Esophagus squamous epithelium (tissue), 5 donors: ENCODE measurements around the gene ATXN1. TPM values are rescaled to one million over a fixed set of nuclear protein-coding genes. Genes with fewer than 3 reads are reported as not detected.
A peak's percentile ranks its signal among the peaks of the same experiment; 100 is the strongest.

Experiments
- DNase-seq: peaks from one replicate; lab custom pipeline; 2025; lab: John Stamatoyannopoulos, UW
- H3K27ac ChIP-seq, 4 donors: fragments of 200-600 bp; sonication (generic); one replicate each; pipeline ENCODE4 v1.5.1; 2016 to 2019; ENCODE audit warnings: mild to moderate bottlenecking in 1 of 4
- H3K27me3 ChIP-seq, 4 donors: fragments of 200-600 bp; sonication (generic); 1 replicate in 3 of 4; 2 replicates in 1 of 4; pipeline versions ENCODE4 v1.5.1 to v1.6.0; 2017 to 2021; ENCODE audit warnings: antibody characterized with exemption in 1 of 4
- H3K36me3 ChIP-seq, 3 donors: fragments of 200-600 bp; sonication (generic); one replicate each; pipeline ENCODE4 v1.5.1; 2016 to 2019
- H3K4me1 ChIP-seq, 3 donors: fragments of 200-600 bp; sonication (generic); one replicate each; pipeline ENCODE4 v1.5.1; 2017 to 2019
- H3K4me3 ChIP-seq, 4 donors: fragments of 200-600 bp; sonication (generic); 1 replicate in 3 of 4; 2 replicates in 1 of 4; pipeline ENCODE4 v1.5.1; 2016 to 2019; ENCODE audit warnings: mild to moderate bottlenecking in 2 of 4, moderate library complexity in 1 of 4
- H3K9me3 ChIP-seq, 3 donors: fragments of 200-600 bp; sonication (generic); one replicate each; pipeline ENCODE4 v1.5.1; 2016 to 2019
- POLR2A ChIP-seq, 4 donors: fragments of 450-650 bp; IDR thresholded peaks; one replicate each; pipeline ENCODE4 v1.6.1; 2017; ENCODE audit warnings: antibody characterized with exemption in 4 of 4, mild to moderate bottlenecking in 4 of 4, moderate library complexity in 3 of 4
- WGBS, 2 donors: methylation state at CpG; one replicate each; pipeline ENCODE4 v1.1.5; 2018; 5-methylcytosine and 5-hydroxymethylcytosine counted together
- intact Hi-C: fragments of 100-400 bp; cut with DNase I; formaldehyde crosslinking; loops from one replicate; pipeline ENCODE4 v1.15.0; 2022
- total RNA-seq, 4 donors: library from RNA; depleted of rRNA; stranded (reverse); fragments of >200 nt; gene quantifications; one replicate each; pipeline ENCODE4 v1.1.0, GENCODE V29; 2016
- TF ChIP-seq, protein P1 (sequence below), 6 experiments: fragments of 450-650 bp in 4 of 6; fragments of 200-600 bp in 2 of 6; sonication (generic) in 2 of 6; IDR thresholded peaks; one replicate each; pipeline ENCODE4 v1.5.1; 2016 to 2019; ENCODE audit warnings: antibody characterized with exemption in 6 of 6, mild to moderate bottlenecking in 4 of 6, moderate library complexity in 4 of 6
- donor health status: DM: yes; HTN: yes; CAD: no.

ATXN1 gene
- total RNA-seq, 4 donors from 2014 or later, result 17.5 to 50.5 (median 28.5) TPM

DNA sequence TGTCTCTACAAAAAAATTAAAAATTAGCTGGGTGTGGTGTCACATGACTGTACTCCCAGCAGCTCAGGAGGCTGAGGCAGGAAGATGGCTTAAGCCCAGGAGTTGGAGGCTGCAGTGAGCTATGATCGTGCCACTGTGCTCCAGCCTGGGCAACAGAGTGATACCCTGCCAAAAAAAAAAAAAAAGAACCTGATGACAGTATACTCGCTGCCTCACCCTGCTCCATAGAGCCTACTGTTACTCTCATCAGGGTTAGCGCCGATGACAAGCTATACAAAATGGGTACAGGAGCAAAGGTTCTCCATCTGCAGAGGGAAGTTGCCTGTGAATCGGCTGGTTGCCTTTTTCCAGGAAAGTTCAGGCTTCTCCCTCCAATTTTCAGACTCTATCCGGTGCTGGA is 469.5 kb downstream of the ATXN1 start:
- no peaks in the 10 kb centered on the region for H3K36me3 ChIP-seq

DNA sequence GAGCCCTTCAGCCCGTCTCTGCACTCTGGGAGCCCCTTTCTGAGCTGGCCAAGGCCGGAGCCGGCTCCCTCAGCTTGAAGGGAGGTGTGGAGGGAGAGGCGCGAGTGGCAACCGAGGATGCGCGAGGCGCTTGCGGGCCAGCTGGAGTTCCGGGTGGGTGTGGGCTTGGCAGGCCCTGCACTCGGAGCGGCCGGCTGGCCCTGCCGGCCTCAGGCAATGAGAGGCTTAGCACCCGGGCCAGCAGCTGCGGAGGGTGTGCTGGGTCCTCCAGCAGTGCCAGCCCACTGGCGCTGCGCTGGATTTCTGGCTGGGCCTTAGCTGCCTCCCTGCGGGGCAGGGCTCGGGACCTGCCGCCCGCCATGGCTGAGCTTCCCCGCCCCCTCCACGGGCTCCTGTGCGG is 473.1 kb downstream of the ATXN1 start:
- H3K9me3 ChIP-seq, result no peaks in the 10 kb centered on the region
- TF ChIP-seq, protein P1, sequence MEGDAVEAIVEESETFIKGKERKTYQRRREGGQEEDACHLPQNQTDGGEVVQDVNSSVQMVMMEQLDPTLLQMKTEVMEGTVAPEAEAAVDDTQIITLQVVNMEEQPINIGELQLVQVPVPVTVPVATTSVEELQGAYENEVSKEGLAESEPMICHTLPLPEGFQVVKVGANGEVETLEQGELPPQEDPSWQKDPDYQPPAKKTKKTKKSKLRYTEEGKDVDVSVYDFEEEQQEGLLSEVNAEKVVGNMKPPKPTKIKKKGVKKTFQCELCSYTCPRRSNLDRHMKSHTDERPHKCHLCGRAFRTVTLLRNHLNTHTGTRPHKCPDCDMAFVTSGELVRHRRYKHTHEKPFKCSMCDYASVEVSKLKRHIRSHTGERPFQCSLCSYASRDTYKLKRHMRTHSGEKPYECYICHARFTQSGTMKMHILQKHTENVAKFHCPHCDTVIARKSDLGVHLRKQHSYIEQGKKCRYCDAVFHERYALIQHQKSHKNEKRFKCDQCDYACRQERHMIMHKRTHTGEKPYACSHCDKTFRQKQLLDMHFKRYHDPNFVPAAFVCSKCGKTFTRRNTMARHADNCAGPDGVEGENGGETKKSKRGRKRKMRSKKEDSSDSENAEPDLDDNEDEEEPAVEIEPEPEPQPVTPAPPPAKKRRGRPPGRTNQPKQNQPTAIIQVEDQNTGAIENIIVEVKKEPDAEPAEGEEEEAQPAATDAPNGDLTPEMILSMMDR (IDR thresholded peaks at IDR 0.05), result no peak
- TF ChIP-seq POLR2A (IDR thresholded peaks at IDR 0.05), result no peak
- no peaks in the 10 kb centered on the region for H3K36me3 ChIP-seq
- WGBS, 2 donors, result 100% methylated on average over 1 of the region's 26 CpGs; no CpG with 5 or more reads in 1 of the 2 donors
- intact Hi-C loops, result no loop called here
- peaks cover 0 to 9% (median 0%) of the 10 kb centered on the region in 3 donors for H3K4me1 ChIP-seq
- H3K4me3 ChIP-seq, result no peak overlapping the region
- DNase-seq, result no peak
- H3K27me3 ChIP-seq, result no peaks in the 10 kb centered on the region
- no peak overlapping the region for H3K27ac ChIP-seq

More for the DNA sequence above, 469.5 kb downstream of the ATXN1 start:
- Histone ChIP-seq H3K4me3 (no peak overlapping the region), H3K9me3 (no peaks in the 10 kb centered on the region), H3K27me3 (no peaks in the 10 kb centered on the region), H3K4me1 (peaks cover 0 to 11% (median 0%) of the 10 kb centered on the region in 3 donors), H3K27ac (no peak overlapping the region)
- WGBS, 2 donors, result 73 to 91% methylated on average over 5 to 6 of the region's 6 CpGs
- TF ChIP-seq, protein P1 (IDR thresholded peaks at IDR 0.05), result no peak
- intact Hi-C loops, result no loop called here
- no peak for DNase-seq

DNA sequence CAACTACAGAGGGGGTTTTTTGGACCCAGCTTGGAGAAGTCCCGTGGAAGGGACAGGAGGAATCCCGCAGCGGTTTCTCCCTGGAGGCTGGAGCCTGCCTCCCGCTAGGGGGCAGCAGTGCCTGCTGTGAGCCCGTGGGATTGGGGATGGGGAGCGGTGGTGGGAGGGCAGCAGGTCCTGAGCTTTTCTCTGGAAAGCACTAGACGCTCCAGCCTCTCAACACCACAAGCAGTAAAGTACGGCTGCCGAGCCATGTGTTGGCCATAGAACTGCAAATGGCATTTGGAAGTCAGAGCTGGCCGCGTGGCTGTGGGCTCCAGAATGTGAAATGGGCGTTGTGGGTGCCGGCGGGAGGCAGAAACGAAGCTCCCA is 475.1 kb downstream of the ATXN1 start:
- 58 to 62% methylated on average over 15 of the region's 15 CpGs for WGBS, 2 donors
- H3K27me3 ChIP-seq, result no peaks in the 10 kb centered on the region
- no peaks in the 10 kb centered on the region for H3K36me3 ChIP-seq
- no peaks in the 10 kb centered on the region for H3K9me3 ChIP-seq
- no peak overlapping the region for H3K27ac ChIP-seq
- no peak for TF ChIP-seq POLR2A (IDR thresholded peaks at IDR 0.05)
- TF ChIP-seq, protein P1 (IDR thresholded peaks at IDR 0.05), result peak in 5 of 6 experiments; percentile 11 to 64 (median 39)
- H3K4me1 ChIP-seq, result no peaks in the 10 kb centered on the region
- intact Hi-C loops, result no loop called here
- DNase-seq, result no peak
- no peak overlapping the region for H3K4me3 ChIP-seq

DNA sequence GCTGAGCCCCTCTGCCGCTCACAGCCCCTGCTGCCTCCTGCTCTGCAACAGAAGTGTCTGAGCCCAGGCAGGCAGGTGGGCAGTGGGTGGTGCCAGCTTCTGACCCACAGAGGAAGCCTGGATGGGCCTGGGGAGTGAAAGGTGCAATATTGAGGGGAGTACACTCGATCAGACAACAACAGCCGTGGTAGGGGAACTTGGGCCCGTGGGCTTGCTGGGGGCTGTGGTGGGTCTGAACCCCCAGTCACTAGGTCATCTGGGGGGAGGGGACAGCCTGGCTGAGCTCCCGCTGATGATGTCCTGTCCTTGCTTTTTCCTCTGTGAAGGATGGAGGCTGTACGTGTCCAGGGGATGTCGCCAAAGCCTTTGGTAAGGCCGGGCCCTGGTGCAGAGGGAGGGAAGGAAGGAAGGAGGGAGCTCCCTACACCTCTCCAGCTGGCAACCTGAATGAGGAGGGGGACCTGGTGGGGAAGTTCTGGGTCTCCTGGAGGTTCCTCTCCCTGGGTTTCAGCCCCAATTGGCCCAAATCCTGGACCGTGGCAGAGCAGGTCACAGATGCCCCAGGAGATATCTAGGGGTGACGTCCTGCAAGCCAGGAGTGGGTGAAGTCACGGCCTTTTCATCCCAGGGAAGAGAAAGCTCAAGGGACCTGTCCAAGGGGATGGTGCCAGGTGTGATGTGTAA is 475.7 kb downstream of the ATXN1 start:
- Histone ChIP-seq H3K9me3 (no peaks in the 10 kb centered on the region), H3K4me3 (no peak overlapping the region), H3K27me3 (no peaks in the 10 kb centered on the region), H3K4me1 (no peaks in the 10 kb centered on the region), H3K27ac (no peak overlapping the region), H3K36me3 (no peaks in the 10 kb centered on the region)
- DNase-seq, result no peak
- WGBS, 2 donors, result 76 to 82% methylated on average over 7 to 10 of the region's 11 CpGs
- intact Hi-C loops, result no loop called here
- TF ChIP-seq, protein P1 (IDR thresholded peaks at IDR 0.05), result no peak
- no peak for TF ChIP-seq POLR2A (IDR thresholded peaks at IDR 0.05)

DNA sequence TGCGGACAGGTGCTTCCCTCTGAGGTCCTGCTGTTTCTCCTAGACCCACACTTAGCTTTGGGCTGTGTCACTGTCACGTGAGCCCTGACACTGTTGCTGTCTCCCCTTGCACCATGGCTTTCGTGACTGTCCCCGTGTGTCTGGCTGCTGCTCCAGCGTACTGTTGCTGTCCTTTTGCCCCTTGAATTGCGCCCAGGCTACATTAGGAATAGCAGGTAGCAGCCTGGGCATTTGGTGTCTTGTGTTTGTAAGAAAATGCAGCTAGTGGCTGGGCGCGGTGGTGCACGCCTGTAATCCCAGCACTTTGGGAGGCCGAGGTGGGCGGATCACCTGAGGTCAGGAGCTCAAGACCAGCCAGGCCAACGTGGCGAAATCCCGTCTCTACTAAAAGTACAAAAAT is 476.8 kb downstream of the ATXN1 start:
- no peaks in the 10 kb centered on the region for H3K9me3 ChIP-seq
- 86 to 95% methylated on average over 2 to 6 of the region's 14 CpGs for WGBS, 2 donors
- no peak for DNase-seq
- H3K4me3 ChIP-seq, result no peak overlapping the region
- intact Hi-C loops, result no loop called here
- no peaks in the 10 kb centered on the region for H3K4me1 ChIP-seq
- no peak overlapping the region for H3K27ac ChIP-seq
- TF ChIP-seq, protein P1 (IDR thresholded peaks at IDR 0.05), result no peak
- TF ChIP-seq POLR2A (IDR thresholded peaks at IDR 0.05), result no peak
- no peaks in the 10 kb centered on the region for H3K27me3 ChIP-seq
- no peaks in the 10 kb centered on the region for H3K36me3 ChIP-seq
